ENCODE results near the gene WNT7A.

Gene WNT7A

GRCh38 chr3:13827699-13828098 is 52.2 kb downstream of the WNT7A start:
- DNase-seq (ENCODE audit: low read depth in 3 of 3), result no peak

GRCh38 chr3:13827256-13827655 is 52.6 kb downstream of the WNT7A start:
- no peak for DNase-seq (ENCODE audit: low read depth in 3 of 3)

GRCh38 chr3:13826672-13827071 is 53.2 kb downstream of the WNT7A start:
- no peak for DNase-seq (ENCODE audit: low read depth in 3 of 3)

GRCh38 chr3:13825821-13826220 is 54.0 kb downstream of the WNT7A start:
- DNase-seq (ENCODE audit: low read depth in 3 of 3), result no peak

GRCh38 chr3:13825311-13825579 is 54.6 kb downstream of the WNT7A start:
- DNase-seq (ENCODE audit: low read depth in 3 of 3), result no peak

- no peak for DNase-seq (ENCODE audit: low read depth in 3 of 3)
Observed at GRCh38 chr3:13824521-13825310, 55.2 kb downstream of the WNT7A start.

GRCh38 chr3:13823692-13824091 is 56.2 kb downstream of the WNT7A start:
- no peak for DNase-seq (ENCODE audit: low read depth in 3 of 3)

GRCh38 chr3:13822871-13823585 is 56.8 kb downstream of the WNT7A start:
- no peak for DNase-seq (ENCODE audit: low read depth in 3 of 3)

- no peak for DNase-seq (ENCODE audit: low read depth in 3 of 3)
Observed at GRCh38 chr3:13822042-13822441, 57.8 kb downstream of the WNT7A start.

- DNase-seq (ENCODE audit: low read depth in 3 of 3), result no peak
Observed at GRCh38 chr3:13821126-13821525, 58.7 kb downstream of the WNT7A start.

- no peak for DNase-seq (ENCODE audit: low read depth in 3 of 3)
Observed at GRCh38 chr3:13818919-13819318, 61.0 kb downstream of the WNT7A start.

- no peak for DNase-seq (ENCODE audit: low read depth in 3 of 3)
Observed at GRCh38 chr3:13815088-13815683, 64.7 kb downstream of the WNT7A start.

GRCh38 chr3:13812034-13812471 is 67.8 kb downstream of the WNT7A start:
- DNase-seq (ENCODE audit: low read depth in 3 of 3), result no peak

GRCh38 chr3:13811614-13812013 is 68.3 kb downstream of the WNT7A start:
- DNase-seq (ENCODE audit: low read depth in 3 of 3), result no peak

GRCh38 chr3:13808550-13808949 is 71.3 kb downstream of the WNT7A start:
- DNase-seq (ENCODE audit: low read depth in 3 of 3), result no peak

- DNase-seq (ENCODE audit: low read depth in 3 of 3), result no peak
Observed at GRCh38 chr3:13801361-13802204, 78.3 kb downstream of the WNT7A start.

GRCh38 chr3:13800064-13800463 is 79.8 kb downstream of the WNT7A start:
- DNase-seq (ENCODE audit: low read depth in 3 of 3), result no peak

GRCh38 chr3:13798401-13798800 is 81.5 kb downstream of the WNT7A start:
- no peak for DNase-seq (ENCODE audit: low read depth in 3 of 3)

- DNase-seq (ENCODE audit: low read depth in 3 of 3), result no peak
Observed at GRCh38 chr3:13796701-13797460, 83.0 kb downstream of the WNT7A start.

- no peak for DNase-seq (ENCODE audit: low read depth in 3 of 3)
Observed at GRCh38 chr3:13795816-13796215, 84.1 kb downstream of the WNT7A start.

- DNase-seq (ENCODE audit: low read depth in 3 of 3), result no peak
Observed at GRCh38 chr3:13794322-13794721, 85.5 kb downstream of the WNT7A start.
